ENCODE measurements around the gene C5.

C5 gene

DNA sequence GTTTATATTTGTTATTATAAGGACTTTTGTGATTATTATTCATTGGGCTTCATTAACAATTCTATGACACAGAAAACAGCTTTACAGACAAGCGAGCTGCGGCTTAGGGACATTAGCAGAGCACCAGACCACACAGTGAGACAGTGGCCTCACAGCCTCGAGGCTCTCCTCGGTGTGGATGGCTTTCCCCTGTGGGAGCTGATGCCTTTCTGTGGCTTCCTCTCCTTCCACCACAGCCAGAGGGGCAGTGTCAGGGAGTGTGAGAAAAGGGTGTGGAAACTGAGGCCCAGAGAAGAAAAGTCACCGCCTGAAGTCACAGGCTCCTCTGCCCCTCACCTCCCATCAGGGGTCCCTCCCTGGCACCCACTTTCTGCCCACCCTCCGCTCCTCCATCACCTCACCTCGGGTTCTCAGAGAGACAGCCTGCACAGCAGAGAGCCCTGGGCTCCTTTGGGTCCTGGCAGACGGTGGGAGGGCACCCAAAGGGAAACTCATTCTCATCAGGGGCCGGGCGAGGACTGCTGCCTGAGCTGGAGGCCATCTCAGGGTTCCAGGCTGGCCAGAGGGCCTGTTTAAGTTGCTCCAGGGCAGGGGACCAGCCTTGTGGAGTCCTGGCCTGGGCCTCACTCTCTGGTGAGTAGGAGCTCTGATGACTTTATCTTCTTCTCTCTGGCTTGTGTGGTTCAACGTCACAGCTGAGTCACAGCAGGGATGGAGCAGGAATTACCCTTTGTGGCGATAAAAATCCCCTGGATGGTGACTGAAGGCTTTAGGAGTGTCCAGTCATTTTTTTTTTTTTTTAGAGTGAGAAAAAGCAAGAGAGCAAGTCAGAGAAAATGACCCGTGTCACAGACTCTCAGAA is 124.3 kb downstream of the C5 start:
- DNase-seq (ENCODE audit: low read depth in 2 of 2) = peak; percentile 74 to 82

DNA sequence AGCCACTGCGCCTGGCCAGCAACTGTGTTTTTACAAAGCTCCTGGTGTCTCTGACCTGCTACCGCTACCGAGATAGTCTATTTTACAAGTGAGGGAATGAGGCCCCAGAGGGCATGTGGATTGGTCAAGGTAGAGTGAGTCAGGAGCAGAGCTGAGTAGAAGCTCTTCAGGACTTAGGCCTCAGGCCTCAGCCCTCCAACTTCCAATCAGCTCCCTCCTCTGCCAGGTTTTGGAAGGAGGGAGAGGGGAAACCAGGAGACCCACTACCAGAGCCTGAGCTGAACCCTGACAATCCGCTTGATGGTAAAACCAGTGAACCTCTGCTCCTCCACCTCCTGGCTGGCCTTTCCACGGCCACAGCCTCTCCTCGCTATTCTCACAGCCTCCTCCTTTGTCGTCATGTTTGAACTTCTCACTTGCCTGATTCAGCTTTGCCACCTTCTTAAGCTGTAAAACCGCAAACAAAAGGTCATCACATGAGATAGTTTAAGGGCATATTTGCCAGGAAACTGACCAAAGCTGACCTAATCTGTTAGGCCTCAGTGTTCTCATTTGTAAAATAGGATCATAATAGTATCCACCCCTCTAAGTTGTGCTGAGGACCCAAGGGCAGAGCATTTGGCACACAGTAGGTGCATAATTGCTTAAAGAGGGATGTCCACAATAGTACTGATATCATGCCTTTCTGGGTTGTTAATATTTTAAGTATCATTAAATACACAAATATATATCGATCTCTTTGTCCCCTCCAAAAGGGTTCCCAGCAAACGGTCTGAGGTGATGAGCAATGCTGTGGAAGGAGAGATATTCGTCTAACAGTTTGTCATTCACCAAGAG is 125.2 kb downstream of the C5 start:
- DNase-seq (ENCODE audit: low read depth in 2 of 2) = no peak

- no peak for DNase-seq (ENCODE audit: low read depth in 2 of 2)
Measured at GRCh38 chr9:120923620-120924328, 126.3 kb downstream of the C5 start.

DNA sequence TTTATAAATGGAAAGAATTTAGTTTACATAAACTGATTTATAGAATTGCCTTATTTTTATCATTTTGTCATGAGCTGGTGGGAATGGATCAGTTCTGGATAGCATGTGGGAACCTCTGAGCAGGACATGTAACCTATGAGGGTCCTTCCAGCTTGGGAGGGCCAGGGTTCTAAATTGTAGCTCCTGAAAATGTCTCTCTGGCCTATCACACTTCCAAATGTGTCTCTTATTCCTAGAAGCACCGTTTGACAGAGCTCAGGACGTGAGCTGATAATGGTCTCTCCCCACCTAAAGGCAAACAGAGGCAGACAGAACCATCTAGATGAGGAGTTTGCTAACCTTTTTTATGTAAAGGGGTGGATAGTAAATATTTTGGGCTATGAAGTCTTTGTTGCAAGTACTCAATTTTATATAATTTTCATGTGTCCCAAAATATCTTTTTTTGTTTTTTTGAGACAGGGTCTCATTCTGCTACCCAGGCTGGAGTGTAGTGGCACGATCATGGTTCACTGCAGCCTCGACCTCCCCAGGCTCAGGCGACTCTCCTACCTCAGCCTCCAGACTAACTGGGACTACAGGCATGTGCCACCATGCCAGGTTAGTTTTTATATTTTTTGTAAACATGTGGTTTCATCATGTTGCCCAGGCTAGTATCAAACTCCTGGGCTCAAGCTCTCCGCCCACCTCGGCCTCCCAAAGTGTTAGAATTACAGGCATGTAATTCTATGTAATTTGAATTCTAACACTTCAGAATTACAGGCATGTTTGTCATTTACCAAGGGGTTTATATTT is 127.5 kb downstream of the C5 start:
- no peak for DNase-seq (ENCODE audit: low read depth in 2 of 2)

- no peak for DNase-seq (ENCODE audit: low read depth in 2 of 2)
Measured at GRCh38 chr9:120921661-120922181, 128.4 kb downstream of the C5 start.

- peak in 1 of 2 donors; percentile 43 for DNase-seq (ENCODE audit: low read depth in 2 of 2)
Measured at GRCh38 chr9:120920806-120921178, 129.3 kb downstream of the C5 start.

DNA sequence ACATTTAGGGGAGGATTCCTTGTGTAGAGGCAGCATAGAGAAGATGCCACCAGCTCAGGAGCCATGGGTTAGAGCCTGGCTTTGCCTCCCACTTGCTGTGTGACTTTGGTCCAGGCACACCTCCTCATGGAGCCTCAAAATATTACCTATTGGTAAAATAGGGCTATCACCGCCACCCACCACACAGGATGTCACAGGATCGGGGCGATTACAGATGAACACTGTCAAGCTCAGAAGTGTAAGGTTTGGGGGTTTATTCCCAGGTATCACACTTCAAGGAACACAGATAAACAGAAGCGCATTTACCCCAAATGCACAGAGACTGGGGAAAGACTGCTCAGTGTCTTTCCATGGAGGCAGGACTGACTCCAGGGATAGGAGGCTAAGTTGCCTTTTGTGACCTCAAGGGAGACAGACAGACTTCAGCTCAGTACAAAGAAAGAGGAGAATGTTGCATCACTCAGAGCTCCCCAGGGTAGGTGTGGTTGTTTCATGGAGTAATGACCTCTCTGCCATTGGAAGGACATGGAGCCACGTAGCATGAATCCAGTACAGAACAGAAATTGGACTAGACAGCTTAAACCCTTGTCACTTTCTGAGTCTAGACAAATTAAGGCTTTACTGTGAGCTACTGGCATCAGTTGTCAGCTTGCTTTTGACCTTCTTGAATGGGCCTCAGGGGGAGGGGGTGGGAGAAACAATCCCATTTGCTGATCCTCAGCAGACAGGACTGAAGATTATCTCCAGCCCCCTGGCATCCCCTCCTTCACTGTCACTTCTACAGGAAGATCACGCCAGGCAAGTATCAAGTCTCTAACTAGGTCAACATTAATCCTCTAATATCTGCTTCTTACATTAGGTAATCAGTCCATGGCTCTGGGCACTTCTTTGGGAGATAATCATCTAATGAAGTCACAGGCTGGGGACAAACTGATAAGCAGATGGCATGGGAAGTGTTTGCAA is 130.0 kb downstream of the C5 start:
- no peak for DNase-seq (ENCODE audit: low read depth in 2 of 2)

DNA sequence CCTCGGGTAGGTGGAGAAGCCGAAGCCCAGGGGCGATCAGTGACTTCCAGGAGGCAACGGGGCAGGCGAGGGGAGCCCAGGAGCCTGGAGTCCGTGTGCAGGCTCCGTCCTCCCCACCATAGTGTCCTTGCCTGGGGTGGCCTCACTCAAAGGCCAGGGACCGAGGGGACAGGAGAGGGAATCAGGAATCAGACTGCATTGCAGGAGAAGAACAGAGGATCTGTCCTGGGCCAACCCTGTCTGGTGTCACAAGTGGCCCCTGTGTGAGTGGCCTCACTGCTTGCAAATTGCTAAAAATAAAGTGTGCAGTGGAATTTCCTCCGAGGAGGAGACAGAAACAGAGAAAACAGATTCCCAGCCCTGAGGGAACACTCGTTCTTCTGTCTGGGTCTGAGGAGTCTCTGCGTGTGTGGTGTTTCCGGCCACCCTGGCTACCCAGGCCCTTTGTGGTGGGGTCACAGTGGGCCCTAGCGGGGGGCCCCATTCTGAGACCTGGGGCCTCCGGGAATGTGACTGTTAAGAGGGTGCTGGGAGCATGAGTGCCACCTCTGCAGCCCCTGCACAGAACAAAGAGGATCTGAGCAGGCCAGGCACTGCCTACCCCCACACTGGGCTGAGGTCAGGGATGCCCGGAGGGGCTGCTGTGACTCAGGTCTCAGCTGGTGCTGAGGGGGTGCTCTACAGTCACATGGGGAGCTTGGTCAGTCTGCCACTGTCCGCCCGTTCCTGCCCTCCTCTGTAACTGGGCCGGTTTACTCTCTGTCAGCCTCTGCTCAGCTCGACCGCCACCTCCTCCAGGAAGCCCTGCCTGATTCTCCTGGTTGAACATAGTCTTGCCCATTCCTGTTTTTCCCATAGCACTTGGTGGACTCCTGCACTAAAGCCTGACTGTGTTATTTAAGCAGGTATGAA is 130.9 kb downstream of the C5 start:
- DNase-seq (ENCODE audit: low read depth in 2 of 2) = no peak

GRCh38 chr9:120917929-120918762 is 131.9 kb downstream of the C5 start:
- DNase-seq (ENCODE audit: low read depth in 2 of 2) = no peak

- DNase-seq (ENCODE audit: low read depth in 2 of 2) = no peak
Measured at GRCh38 chr9:120916991-120917880, 132.8 kb downstream of the C5 start.

GRCh38 chr9:120916588-120916987 is 133.5 kb downstream of the C5 start:
- no peak for DNase-seq (ENCODE audit: low read depth in 2 of 2)

DNA sequence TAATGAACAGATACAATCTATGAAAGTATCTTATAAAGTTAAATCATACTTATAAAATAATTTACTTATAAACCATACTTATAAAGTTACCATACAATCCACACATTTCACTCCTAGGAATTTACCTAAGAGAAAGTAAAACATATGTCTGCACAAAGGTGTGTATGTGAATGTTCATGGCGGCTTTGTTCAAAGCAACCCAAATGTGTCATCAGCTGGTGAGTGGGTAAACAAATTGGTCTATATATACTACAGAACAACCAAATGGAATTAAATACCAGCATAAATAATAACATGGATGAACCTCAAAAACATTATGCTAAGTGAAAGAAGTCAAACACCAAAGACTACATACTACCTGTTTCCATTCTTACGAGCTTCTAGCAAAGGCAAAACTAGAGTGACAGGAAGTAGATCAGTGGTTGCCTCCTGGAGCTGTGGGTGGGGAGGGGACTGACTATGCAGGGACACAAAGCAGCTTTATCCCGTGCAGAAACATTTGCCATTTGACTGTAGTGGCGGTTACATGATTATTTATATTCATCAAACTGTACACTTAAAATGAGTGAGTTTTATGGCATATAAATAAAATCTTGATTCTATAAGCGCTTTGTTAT is 134.1 kb downstream of the C5 start:
- DNase-seq (ENCODE audit: low read depth in 2 of 2) = no peak

DNA sequence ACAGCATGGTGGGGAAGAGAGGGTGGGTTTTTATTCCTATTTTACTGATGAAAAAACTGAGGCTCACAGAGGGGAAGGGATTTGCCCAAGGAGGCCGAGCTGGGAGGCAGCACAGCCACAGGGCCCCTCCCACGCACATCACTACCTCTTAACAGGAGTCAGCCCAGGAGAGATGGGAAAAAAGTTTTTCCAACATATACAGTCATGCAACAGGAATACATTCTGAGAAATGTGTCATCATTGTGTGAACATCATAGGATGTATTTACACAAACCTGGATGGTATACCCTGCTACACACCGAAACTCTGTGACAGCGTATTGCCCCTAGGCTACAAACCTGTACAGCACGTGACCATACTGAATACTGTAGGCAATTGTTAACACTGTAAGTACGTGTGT is 135.1 kb downstream of the C5 start:
- DNase-seq (ENCODE audit: low read depth in 2 of 2) = no peak

DNA sequence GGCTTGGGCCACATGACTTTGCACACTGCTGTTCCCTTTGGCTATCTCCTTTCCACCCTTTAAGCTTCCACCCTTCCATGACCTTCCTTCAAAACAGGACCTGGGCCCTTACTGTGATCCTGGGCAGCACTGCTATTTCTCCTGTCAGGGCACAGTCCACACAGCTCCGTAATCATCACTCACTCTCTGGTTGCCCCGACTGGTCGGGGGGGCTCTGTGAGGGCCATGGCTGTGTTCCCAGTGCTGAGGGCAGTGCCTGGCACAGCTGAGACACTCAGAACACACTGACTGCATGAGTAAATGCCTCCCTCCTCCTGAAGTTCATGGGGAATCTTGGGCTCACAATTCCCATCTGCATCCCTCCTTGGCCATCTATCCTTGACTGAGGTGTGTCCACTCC is 135.7 kb downstream of the C5 start:
- no peak for DNase-seq (ENCODE audit: low read depth in 2 of 2)

DNA sequence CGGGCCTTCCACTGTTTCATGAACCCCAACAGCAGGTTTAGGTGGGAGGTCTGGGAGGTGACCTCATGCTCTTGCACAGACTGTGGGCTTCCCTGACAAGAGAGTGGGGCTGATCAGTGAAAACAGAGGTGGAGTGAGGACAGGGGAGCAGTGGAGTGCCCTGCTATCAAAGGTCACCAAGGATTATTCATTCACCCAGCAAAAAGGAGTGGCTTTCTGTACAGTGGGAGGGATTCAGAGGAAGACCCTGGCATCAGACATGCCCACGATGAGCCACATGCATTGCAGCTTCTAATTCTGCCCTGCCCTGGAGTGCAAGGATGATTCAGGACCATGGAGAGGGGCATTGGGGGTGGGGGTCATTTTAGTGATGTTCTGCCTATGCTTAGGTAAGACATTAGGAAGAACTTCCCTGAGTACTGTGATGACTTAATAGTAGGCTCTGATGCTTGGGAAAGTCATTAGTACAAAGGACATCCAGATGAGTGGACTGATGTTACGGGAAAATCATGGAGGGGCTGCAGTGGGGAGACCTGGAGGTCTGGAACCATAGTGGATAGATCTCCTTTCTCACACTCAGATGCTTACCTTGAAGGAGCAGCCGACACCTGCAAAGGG is 136.3 kb downstream of the C5 start:
- no peak for DNase-seq (ENCODE audit: low read depth in 2 of 2)

DNA sequence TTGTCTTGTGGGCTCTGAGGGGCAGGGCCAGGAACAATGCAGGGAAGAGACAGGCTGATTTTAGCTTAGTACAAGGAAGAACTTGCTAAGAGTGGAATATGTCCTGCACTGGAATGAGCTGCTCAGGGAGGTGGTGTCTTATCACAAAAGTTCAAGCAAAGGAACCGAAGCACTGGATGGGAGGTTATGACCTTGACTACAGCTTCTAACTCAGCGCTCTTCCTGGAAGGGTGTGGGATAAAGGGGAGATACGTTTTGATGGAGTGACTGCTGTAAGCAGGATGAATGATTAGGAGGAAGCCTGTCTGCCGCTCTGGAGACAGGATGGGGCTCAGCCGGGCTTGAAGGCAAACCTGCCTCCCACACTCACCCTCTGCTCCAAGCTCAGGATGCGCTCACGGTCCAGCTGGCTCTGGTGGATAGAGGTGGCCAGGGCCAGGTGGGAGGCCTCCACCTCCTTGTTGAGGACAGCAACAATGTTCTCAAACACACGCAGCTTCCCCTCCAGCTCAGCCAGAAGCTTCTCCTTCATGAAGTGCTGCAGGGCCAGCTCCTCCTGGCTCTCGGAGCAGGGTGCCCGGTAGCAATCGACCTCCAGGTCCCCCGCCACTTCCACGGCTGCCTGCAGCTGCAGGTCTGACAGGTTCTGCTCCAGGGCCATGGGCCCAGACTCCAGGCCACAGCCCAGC is 137.0 kb downstream of the C5 start:
- DNase-seq (ENCODE audit: low read depth in 2 of 2) = no peak
